HCT116 (cell line): ENCODE data around the gene KLHDC4.

Source experiments
- CBX3 ChIP-seq: IDR thresholded peaks from 2 replicates; pipeline ENCODE4 v1.6.1; 2012; ENCODE audit warnings: low read depth
- ELF1 ChIP-seq: IDR thresholded peaks from 2 replicates; pipeline ENCODE4 v1.6.1; 2012; ENCODE audit warnings: low read depth, borderline replicate concordance
- EZH2 ChIP-seq: fragments of 200-600 bp; sonication (generic); IDR thresholded peaks from 2 replicates; pipeline ENCODE4 v1.6.1; 2017; ENCODE audit warnings: antibody characterized with exemption, mixed run types
- EZH2phosphoT487 ChIP-seq: fragments of 200-600 bp; IDR thresholded peaks from 2 replicates; pipeline ENCODE4 v1.6.1; 2018; ENCODE audit warnings: antibody characterized with exemption, borderline replicate concordance
- SP1 ChIP-seq: IDR thresholded peaks from 2 replicates; pipeline ENCODE4 v1.6.1; 2012; ENCODE audit warnings: low read depth
- YY1 ChIP-seq: IDR thresholded peaks from 2 replicates; pipeline ENCODE4 v1.6.1; 2011; ENCODE audit warnings: low read length, low read depth, moderate library complexity, mild to moderate bottlenecking; ENCODE audit not compliant: insufficient replicate concordance; ENCODE audit errors: extremely low read depth
- TF ChIP-seq, protein P1 (sequence below), 3 experiments: fragments of 200-600 bp in 1 of 3; sonication (generic) in 1 of 3; IDR thresholded peaks in 2 of 3; conservative IDR thresholded peaks in 1 of 3; 2 replicates each; pipeline ENCODE4 v1.5.1; 2012 to 2017; ENCODE audit warnings: low read depth in 2 of 3, low read length in 2 of 3, antibody characterized with exemption in 1 of 3, borderline replicate concordance in 1 of 3, control low read depth in 1 of 3, mild to moderate bottlenecking in 1 of 3, mixed read lengths in 1 of 3, mixed run types in 1 of 3, moderate library complexity in 1 of 3; ENCODE audit not compliant: insufficient read depth in 1 of 3
- TF ChIP-seq, protein P2 (sequence below): IDR thresholded peaks from 2 replicates; pipeline ENCODE4 v1.6.1; 2011; ENCODE audit warnings: mild to moderate bottlenecking, low read length, moderate library complexity; ENCODE audit not compliant: insufficient replicate concordance; ENCODE audit errors: extremely low read depth
- TF ChIP-seq, protein P3 (sequence below): IDR thresholded peaks from 2 replicates; pipeline ENCODE4 v1.6.1; 2012; ENCODE audit warnings: low read depth

DNA sequence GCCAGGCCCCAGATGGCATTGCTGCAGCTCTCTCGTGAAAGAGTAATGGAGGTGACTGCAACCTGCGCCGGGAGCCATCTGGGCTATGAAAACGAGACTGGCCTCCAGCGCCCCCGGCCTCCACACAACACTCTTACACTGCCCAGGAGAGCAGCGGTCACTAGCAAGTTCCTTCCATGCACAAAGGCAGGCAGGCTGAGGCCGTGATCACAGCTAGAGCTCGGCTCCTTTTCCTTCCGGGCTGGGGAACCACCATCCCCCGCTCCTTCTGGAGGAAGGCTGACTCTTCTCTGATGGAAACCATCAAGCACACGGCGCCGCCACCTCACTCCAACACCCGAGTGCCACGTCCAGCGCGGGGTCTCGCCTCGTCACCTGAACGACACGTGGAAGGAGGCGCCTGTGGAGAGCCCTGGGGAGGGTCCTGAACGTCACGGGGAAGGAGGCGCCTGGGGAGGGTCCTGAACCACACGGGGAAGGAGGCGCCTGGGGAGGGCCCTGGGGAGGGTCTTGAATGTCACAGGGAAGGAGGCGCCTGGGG lies 61.9 kb downstream of the KLHDC4 start:
- TF ChIP-seq, protein P1, sequence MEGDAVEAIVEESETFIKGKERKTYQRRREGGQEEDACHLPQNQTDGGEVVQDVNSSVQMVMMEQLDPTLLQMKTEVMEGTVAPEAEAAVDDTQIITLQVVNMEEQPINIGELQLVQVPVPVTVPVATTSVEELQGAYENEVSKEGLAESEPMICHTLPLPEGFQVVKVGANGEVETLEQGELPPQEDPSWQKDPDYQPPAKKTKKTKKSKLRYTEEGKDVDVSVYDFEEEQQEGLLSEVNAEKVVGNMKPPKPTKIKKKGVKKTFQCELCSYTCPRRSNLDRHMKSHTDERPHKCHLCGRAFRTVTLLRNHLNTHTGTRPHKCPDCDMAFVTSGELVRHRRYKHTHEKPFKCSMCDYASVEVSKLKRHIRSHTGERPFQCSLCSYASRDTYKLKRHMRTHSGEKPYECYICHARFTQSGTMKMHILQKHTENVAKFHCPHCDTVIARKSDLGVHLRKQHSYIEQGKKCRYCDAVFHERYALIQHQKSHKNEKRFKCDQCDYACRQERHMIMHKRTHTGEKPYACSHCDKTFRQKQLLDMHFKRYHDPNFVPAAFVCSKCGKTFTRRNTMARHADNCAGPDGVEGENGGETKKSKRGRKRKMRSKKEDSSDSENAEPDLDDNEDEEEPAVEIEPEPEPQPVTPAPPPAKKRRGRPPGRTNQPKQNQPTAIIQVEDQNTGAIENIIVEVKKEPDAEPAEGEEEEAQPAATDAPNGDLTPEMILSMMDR (IDR thresholded peaks at IDR 0.05 in 2 of 3, conservative IDR thresholded peaks at IDR 0.05 in 1 of 3; ENCODE audit: borderline replicate concordance in 1 of 3, insufficient read depth in 1 of 3, low read depth in 2 of 3, low read length in 2 of 3) = no peak
- no peak for TF ChIP-seq SP1
- no peak for TF ChIP-seq CBX3
- TF ChIP-seq YY1 = no peak
- TF ChIP-seq, protein P2, sequence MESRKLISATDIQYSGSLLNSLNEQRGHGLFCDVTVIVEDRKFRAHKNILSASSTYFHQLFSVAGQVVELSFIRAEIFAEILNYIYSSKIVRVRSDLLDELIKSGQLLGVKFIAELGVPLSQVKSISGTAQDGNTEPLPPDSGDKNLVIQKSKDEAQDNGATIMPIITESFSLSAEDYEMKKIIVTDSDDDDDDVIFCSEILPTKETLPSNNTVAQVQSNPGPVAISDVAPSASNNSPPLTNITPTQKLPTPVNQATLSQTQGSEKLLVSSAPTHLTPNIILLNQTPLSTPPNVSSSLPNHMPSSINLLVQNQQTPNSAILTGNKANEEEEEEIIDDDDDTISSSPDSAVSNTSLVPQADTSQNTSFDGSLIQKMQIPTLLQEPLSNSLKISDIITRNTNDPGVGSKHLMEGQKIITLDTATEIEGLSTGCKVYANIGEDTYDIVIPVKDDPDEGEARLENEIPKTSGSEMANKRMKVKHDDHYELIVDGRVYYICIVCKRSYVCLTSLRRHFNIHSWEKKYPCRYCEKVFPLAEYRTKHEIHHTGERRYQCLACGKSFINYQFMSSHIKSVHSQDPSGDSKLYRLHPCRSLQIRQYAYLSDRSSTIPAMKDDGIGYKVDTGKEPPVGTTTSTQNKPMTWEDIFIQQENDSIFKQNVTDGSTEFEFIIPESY = no peak
- TF ChIP-seq ELF1 = no peak
- no peak for TF ChIP-seq EZH2
- TF ChIP-seq, protein P3, sequence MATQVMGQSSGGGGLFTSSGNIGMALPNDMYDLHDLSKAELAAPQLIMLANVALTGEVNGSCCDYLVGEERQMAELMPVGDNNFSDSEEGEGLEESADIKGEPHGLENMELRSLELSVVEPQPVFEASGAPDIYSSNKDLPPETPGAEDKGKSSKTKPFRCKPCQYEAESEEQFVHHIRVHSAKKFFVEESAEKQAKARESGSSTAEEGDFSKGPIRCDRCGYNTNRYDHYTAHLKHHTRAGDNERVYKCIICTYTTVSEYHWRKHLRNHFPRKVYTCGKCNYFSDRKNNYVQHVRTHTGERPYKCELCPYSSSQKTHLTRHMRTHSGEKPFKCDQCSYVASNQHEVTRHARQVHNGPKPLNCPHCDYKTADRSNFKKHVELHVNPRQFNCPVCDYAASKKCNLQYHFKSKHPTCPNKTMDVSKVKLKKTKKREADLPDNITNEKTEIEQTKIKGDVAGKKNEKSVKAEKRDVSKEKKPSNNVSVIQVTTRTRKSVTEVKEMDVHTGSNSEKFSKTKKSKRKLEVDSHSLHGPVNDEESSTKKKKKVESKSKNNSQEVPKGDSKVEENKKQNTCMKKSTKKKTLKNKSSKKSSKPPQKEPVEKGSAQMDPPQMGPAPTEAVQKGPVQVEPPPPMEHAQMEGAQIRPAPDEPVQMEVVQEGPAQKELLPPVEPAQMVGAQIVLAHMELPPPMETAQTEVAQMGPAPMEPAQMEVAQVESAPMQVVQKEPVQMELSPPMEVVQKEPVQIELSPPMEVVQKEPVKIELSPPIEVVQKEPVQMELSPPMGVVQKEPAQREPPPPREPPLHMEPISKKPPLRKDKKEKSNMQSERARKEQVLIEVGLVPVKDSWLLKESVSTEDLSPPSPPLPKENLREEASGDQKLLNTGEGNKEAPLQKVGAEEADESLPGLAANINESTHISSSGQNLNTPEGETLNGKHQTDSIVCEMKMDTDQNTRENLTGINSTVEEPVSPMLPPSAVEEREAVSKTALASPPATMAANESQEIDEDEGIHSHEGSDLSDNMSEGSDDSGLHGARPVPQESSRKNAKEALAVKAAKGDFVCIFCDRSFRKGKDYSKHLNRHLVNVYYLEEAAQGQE = no peak
- TF ChIP-seq EZH2phosphoT487 = no peak
